ENCODE data around the gene KIFAP3.

KIFAP3 gene

DNA sequence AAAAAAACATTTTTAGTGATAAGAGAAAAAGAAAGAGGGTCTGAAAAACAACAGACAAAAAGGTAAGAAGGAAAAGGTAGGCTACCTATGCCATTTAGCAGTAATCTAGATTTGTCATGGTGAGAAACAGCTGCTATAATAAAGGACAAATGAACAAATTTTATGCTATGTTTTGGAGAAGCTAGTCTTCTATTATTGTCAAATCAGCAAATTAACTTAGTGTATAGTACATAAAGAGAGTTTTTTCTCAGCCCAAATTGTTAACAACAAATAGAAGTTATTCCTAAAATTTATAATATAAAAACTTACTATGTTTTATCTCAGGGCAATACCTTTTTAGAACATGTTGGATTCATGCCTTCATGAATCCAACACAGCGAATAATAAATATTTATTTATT is 88.7 kb downstream of the KIFAP3 start:
- Mint-ChIP-seq H3K4me3 (no peak overlapping the region), H3K27me3 (ENCODE audit: low read depth) (no peaks in the 10 kb centered on the region), H3K4me1 (ENCODE audit: low read depth) (no peaks in the 10 kb centered on the region), H3K9me3 (no peaks in the 10 kb centered on the region), H3K27ac (no peak overlapping the region), H3K36me3 (ENCODE audit: low read depth) (no peaks in the 10 kb centered on the region)
- no peak for DNase-seq (ENCODE audit: low spot score)

GRCh38 chr1:169974067-169974466 is 100.4 kb downstream of the KIFAP3 start:
- Mint-ChIP-seq H3K27me3 (ENCODE audit: low read depth) (no peaks in the 10 kb centered on the region), H3K27ac (no peak overlapping the region), H3K36me3 (ENCODE audit: low read depth) (no peaks in the 10 kb centered on the region), H3K4me1 (ENCODE audit: low read depth) (no peaks in the 10 kb centered on the region), H3K9me3 (no peaks in the 10 kb centered on the region), H3K4me3 (no peak overlapping the region)
- no peak for DNase-seq (ENCODE audit: low spot score)

- DNase-seq (ENCODE audit: low spot score) = no peak
- Mint-ChIP-seq H3K4me3 (no peak overlapping the region), H3K4me1 (ENCODE audit: low read depth) (no peaks in the 10 kb centered on the region), H3K27me3 (ENCODE audit: low read depth) (no peaks in the 10 kb centered on the region), H3K9me3 (no peaks in the 10 kb centered on the region), H3K36me3 (ENCODE audit: low read depth) (no peaks in the 10 kb centered on the region), H3K27ac (no peak overlapping the region)
Measured at GRCh38 chr1:169970114-169970513, 104.4 kb downstream of the KIFAP3 start.

- DNase-seq (ENCODE audit: low spot score) = no peak
- Mint-ChIP-seq H3K4me1 (ENCODE audit: low read depth) (no peaks in the 10 kb centered on the region), H3K9me3 (no peaks in the 10 kb centered on the region), H3K4me3 (no peak overlapping the region), H3K27ac (no peak overlapping the region), H3K36me3 (ENCODE audit: low read depth) (no peaks in the 10 kb centered on the region), H3K27me3 (ENCODE audit: low read depth) (no peaks in the 10 kb centered on the region)
Measured at GRCh38 chr1:169968174-169968573, 106.3 kb downstream of the KIFAP3 start.

- no peak overlapping the region for H3K27ac Mint-ChIP-seq
- H3K4me3 Mint-ChIP-seq = no peak overlapping the region
- H3K36me3 Mint-ChIP-seq (ENCODE audit: low read depth) = no peaks in the 10 kb centered on the region
- H3K4me1 Mint-ChIP-seq (ENCODE audit: low read depth) = no peaks in the 10 kb centered on the region
- H3K27me3 Mint-ChIP-seq (ENCODE audit: low read depth) = no peaks in the 10 kb centered on the region
- DNase-seq (ENCODE audit: low spot score) = no peak
- H3K9me3 Mint-ChIP-seq = no peaks in the 10 kb centered on the region
Measured at GRCh38 chr1:169964206-169964605, 110.3 kb downstream of the KIFAP3 start.

- no peak overlapping the region for H3K4me3 Mint-ChIP-seq
Measured at GRCh38 chr1:169959686-169960085, 114.8 kb downstream of the KIFAP3 start.

DNA sequence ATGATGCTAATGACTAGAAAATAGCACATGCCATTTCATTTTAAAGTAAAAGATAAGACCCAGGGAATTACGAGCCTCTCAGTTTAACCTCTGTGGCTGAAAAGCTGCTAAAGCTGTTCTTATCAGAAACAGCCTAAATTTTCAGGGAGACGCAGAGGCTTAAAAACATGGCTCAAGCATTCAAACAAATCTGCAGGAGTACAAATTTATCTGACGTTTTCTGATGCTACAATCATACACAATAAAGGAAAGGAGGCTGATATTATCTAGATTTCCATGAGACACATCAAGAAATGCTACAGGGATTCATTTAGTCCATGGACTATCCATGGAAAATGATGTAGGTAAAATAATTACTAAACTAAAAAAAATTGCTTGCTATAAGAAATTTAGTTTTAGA is 115.5 kb downstream of the KIFAP3 start:
- H3K36me3 Mint-ChIP-seq (ENCODE audit: low read depth) = no peaks in the 10 kb centered on the region
- H3K4me1 Mint-ChIP-seq (ENCODE audit: low read depth) = no peaks in the 10 kb centered on the region
- no peaks in the 10 kb centered on the region for H3K27me3 Mint-ChIP-seq (ENCODE audit: low read depth)
- no peaks in the 10 kb centered on the region for H3K9me3 Mint-ChIP-seq
- no peak overlapping the region for H3K4me3 Mint-ChIP-seq
- DNase-seq (ENCODE audit: low spot score) = no peak
- H3K27ac Mint-ChIP-seq = no peak overlapping the region

More at GRCh38 chr1:169959686-169960085, 114.8 kb downstream of the KIFAP3 start:
- H3K9me3 Mint-ChIP-seq = no peaks in the 10 kb centered on the region
- no peaks in the 10 kb centered on the region for H3K4me1 Mint-ChIP-seq (ENCODE audit: low read depth)
- DNase-seq (ENCODE audit: low spot score) = no peak
- H3K36me3 Mint-ChIP-seq (ENCODE audit: low read depth) = no peaks in the 10 kb centered on the region
- H3K27ac Mint-ChIP-seq = no peak overlapping the region
- no peaks in the 10 kb centered on the region for H3K27me3 Mint-ChIP-seq (ENCODE audit: low read depth)

GRCh38 chr1:169957884-169958283 is 116.6 kb downstream of the KIFAP3 start:
- H3K27me3 Mint-ChIP-seq (ENCODE audit: low read depth) = no peaks in the 10 kb centered on the region

DNA sequence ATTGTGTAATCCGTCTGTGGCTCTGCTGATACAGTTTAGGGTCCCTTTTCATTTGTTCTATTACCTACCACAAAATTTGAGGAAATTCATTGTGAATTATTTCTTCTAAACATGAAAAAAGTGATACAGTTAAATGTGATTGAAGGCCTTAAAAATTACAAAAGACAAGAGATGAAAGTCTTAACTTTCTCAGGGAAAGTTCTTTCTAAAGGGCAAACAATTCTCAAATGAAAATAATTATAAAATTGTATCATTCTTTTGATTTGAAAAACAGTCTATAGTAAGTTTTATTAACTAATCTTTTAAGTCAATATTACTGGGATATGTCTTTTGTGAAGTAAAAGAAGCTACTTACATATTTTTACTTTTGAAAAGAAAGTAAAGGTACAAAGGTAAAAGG is 123.4 kb downstream of the KIFAP3 start:
- H3K36me3 Mint-ChIP-seq (ENCODE audit: low read depth) = no peaks in the 10 kb centered on the region
- no peak for DNase-seq (ENCODE audit: low spot score)
- H3K4me3 Mint-ChIP-seq = no peak overlapping the region
- no peaks in the 10 kb centered on the region for H3K27me3 Mint-ChIP-seq (ENCODE audit: low read depth)
- H3K27ac Mint-ChIP-seq = no peak overlapping the region
- no peaks in the 10 kb centered on the region for H3K9me3 Mint-ChIP-seq
- no peaks in the 10 kb centered on the region for H3K4me1 Mint-ChIP-seq (ENCODE audit: low read depth)

More at GRCh38 chr1:169957884-169958283, 116.6 kb downstream of the KIFAP3 start:
- DNase-seq (ENCODE audit: low spot score) = no peak
- Mint-ChIP-seq H3K36me3 (ENCODE audit: low read depth) (no peaks in the 10 kb centered on the region), H3K9me3 (no peaks in the 10 kb centered on the region), H3K4me1 (ENCODE audit: low read depth) (no peaks in the 10 kb centered on the region), H3K27ac (no peak overlapping the region), H3K4me3 (no peak overlapping the region)

- Mint-ChIP-seq H3K27ac (no peak overlapping the region), H3K4me1 (ENCODE audit: low read depth) (no peaks in the 10 kb centered on the region), H3K4me3 (no peak overlapping the region), H3K27me3 (ENCODE audit: low read depth) (no peaks in the 10 kb centered on the region), H3K36me3 (ENCODE audit: low read depth) (no peaks in the 10 kb centered on the region), H3K9me3 (no peaks in the 10 kb centered on the region)
- DNase-seq (ENCODE audit: low spot score) = no peak
Measured at GRCh38 chr1:169949139-169949538, 125.4 kb downstream of the KIFAP3 start.

DNA sequence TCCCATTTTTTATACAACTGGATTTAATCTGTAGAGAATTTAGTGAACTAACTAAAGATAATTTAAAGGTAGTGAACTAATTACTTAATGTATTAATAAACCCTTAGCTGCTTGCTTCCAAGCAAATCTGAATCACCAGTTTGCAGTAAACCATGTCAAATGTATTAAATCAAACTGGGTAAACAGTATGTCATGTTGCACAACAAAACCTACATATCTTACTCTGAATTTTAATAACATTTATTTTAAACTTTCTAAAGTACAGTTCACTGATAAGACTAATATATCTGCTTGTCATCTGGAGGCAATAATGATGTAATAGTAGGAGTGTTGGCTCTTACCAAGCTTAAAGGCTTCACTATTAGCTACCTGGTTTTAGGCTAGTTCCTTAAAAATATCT is 128.3 kb downstream of the KIFAP3 start:
- H3K4me3 Mint-ChIP-seq = no peak overlapping the region
- no peaks in the 10 kb centered on the region for H3K36me3 Mint-ChIP-seq (ENCODE audit: low read depth)
- no peaks in the 10 kb centered on the region for H3K4me1 Mint-ChIP-seq (ENCODE audit: low read depth)
- no peak overlapping the region for H3K27ac Mint-ChIP-seq
- no peaks in the 10 kb centered on the region for H3K27me3 Mint-ChIP-seq (ENCODE audit: low read depth)
- H3K9me3 Mint-ChIP-seq = no peaks in the 10 kb centered on the region
- DNase-seq (ENCODE audit: low spot score) = no peak

DNA sequence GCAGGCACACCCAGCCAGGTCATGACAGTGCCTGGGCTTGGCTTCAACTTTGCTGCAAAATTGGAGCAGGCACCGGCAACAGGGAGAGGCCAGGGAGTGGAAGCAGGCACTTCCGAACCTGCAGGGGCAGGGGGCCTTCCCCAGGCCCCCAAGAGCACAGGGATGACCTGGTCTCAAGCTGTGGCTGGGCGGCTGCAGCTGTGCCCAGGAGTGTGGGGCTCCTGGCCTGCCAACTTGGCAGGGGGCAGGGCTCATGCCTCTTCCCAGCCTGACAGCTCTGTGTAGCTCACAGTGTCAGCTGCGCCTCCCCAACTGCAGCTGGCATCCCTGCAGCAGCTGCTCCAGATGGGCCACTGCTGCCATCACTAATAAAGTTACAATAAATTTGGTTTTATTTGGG is 129.3 kb downstream of the KIFAP3 start:
- Mint-ChIP-seq H3K27ac (no peak overlapping the region), H3K4me1 (ENCODE audit: low read depth) (no peaks in the 10 kb centered on the region), H3K36me3 (ENCODE audit: low read depth) (no peaks in the 10 kb centered on the region), H3K4me3 (no peak overlapping the region), H3K27me3 (ENCODE audit: low read depth) (no peaks in the 10 kb centered on the region), H3K9me3 (no peaks in the 10 kb centered on the region)
- DNase-seq (ENCODE audit: low spot score) = no peak

- no peak overlapping the region for H3K27ac Mint-ChIP-seq
- H3K27me3 Mint-ChIP-seq (ENCODE audit: low read depth) = no peaks in the 10 kb centered on the region
- no peak for DNase-seq (ENCODE audit: low spot score)
- no peaks in the 10 kb centered on the region for H3K36me3 Mint-ChIP-seq (ENCODE audit: low read depth)
- no peaks in the 10 kb centered on the region for H3K4me1 Mint-ChIP-seq (ENCODE audit: low read depth)
- no peaks in the 10 kb centered on the region for H3K9me3 Mint-ChIP-seq
- H3K4me3 Mint-ChIP-seq = no peak overlapping the region
Measured at GRCh38 chr1:169944621-169945020, 129.9 kb downstream of the KIFAP3 start.

DNA sequence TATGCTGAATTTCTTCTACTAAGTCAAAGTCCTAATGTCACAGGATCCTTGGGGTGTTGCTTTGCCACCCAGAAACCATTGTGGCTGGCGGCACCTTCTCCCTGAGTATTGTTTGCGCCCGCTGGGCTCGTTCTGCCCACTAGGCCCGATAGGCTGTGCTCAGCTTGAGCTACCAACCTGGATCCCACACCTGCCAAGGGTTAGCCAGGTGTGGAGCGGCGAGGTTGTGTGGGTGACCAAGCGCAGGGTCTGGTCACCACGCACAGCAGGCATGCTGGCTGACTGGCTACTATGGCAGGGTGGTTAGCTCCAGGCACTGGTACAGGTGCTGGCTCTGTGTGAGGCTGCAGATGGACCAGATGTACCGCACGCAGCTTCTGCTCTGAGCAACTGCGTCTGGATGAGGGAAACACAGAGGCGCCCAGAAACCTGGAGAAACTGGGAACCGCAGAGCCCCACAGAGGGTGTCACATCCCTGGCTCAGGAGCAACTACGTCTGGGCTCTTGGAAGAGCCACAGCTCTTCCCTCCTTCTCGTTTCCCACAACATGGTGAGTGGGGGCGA is 130.4 kb downstream of the KIFAP3 start:
- H3K36me3 Mint-ChIP-seq (ENCODE audit: low read depth) = no peaks in the 10 kb centered on the region
- no peak overlapping the region for H3K27ac Mint-ChIP-seq
- no peaks in the 10 kb centered on the region for H3K9me3 Mint-ChIP-seq
- no peaks in the 10 kb centered on the region for H3K4me1 Mint-ChIP-seq (ENCODE audit: low read depth)
- DNase-seq (ENCODE audit: low spot score) = no peak
- H3K4me3 Mint-ChIP-seq = no peak overlapping the region
- H3K27me3 Mint-ChIP-seq (ENCODE audit: low read depth) = peaks cover under 1% of the 10 kb centered on the region
